K562 (cell line): ENCODE results near the gene IARS1. TPM values are rescaled to one million over a fixed set of nuclear protein-coding genes. Genes with fewer than 3 reads are reported as not detected.

Experiments
- HNRNPK ChIP-seq: fragments of 200-400 bp; formaldehyde crosslinking; IDR thresholded peaks from one replicate; pipeline ENCODE4 v1.6.1; 2018; ENCODE audit warnings: mild to moderate bottlenecking, low read depth, low read length; ENCODE audit not compliant: poor library complexity, severe bottlenecking
- HSF4 ChIP-seq: fragments of 250-450 bp; sonication (Bioruptor Pico); IDR thresholded peaks from 2 replicates; pipeline ENCODE4 v2.1.2; 2022; ENCODE audit warnings: mild to moderate bottlenecking, moderate library complexity, borderline replicate concordance
- MGA ChIP-seq: fragments of 450-650 bp; IDR thresholded peaks from 2 replicates; pipeline ENCODE4 v1.6.1; 2016; ENCODE audit warnings: mild to moderate bottlenecking, moderate library complexity
- POLR2G ChIP-seq: fragments of 200-400 bp; formaldehyde crosslinking; IDR thresholded peaks from 2 replicates; pipeline ENCODE4 v1.6.1; 2017; ENCODE audit warnings: low read depth, mild to moderate bottlenecking, antibody characterized with exemption, low read length, moderate library complexity
- RB1 ChIP-seq: fragments of 450-650 bp; IDR thresholded peaks from 2 replicates; pipeline ENCODE4 v1.6.1; 2017; ENCODE audit warnings: low read depth, mild to moderate bottlenecking
- SUPT5H ChIP-seq: fragments of 450-650 bp; IDR thresholded peaks from 2 replicates; pipeline ENCODE4 v1.6.1; 2016
- TRIM25 ChIP-seq: fragments of 450-650 bp; IDR thresholded peaks from 2 replicates; pipeline ENCODE4 v1.7.0; 2016; ENCODE audit warnings: borderline replicate concordance
- ZFP1 ChIP-seq: fragments of 450-650 bp; formaldehyde crosslinking; IDR thresholded peaks from 2 replicates; pipeline ENCODE4 v1.4.0; 2020; ENCODE audit warnings: mild to moderate bottlenecking, mixed read lengths
- ZSCAN32 ChIP-seq: fragments of 450-650 bp; formaldehyde crosslinking; IDR thresholded peaks from 2 replicates; pipeline ENCODE4 v1.4.0; 2020; ENCODE audit warnings: mild to moderate bottlenecking, moderate library complexity
- polyA plus RNA-seq, 8 experiments: library from polyadenylated mRNA; depleted of rRNA in 4 of 8; stranded (reverse) in 5 of 8; unstranded in 3 of 8; fragments of >200 nt; fragmentation: Nextera tagmentation in 2 of 8; fragmentation: Illumina TruSeq in 1 of 8; extraction: Ambion mirVana in 2 of 8; extraction: Trizol in 1 of 8; gene quantifications; 2 replicates each; pipeline versions ENCODE4 v1.2.1 to v1.2.3, GENCODE V29; 2011 to 2014; ENCODE audit warnings: inconsistent platforms in 1 of 8, missing spikeins in 1 of 8
- total RNA-seq, 7 experiments: library from RNA; depleted of rRNA in 6 of 7; stranded (reverse); fragments of >200 nt in 6 of 7; fragmentation: Illumina TruSeq in 2 of 7; extraction: Trizol in 2 of 7; gene quantifications; 2 replicates each; pipeline versions ENCODE4 v1.2.1 to v1.2.3, GENCODE V29; 2011 to 2021; ENCODE audit warnings: low replicate concordance in 1 of 7
- TF ChIP-seq, protein P1 (sequence below): IDR thresholded peaks from 2 replicates; pipeline ENCODE4 v1.6.1; 2011; ENCODE audit warnings: borderline replicate concordance, low read depth, mild to moderate bottlenecking, moderate library complexity, low read length; ENCODE audit not compliant: insufficient read depth, poor library complexity, severe bottlenecking
- TF ChIP-seq, protein P2 (sequence below): sonication (generic); formaldehyde crosslinking; IDR thresholded peaks from 2 replicates; pipeline ENCODE4 v1.8.1; 2023; ENCODE audit warnings: mild to moderate bottlenecking, missing genetic modification reagents, moderate library complexity

Gene IARS1
- total and polyA plus RNA-seq, 9 of the 15 experiments (the other 6 are each of a cell fraction or from before 2014, with no cell fraction given), result 119 to 371 (median 234) TPM

DNA sequence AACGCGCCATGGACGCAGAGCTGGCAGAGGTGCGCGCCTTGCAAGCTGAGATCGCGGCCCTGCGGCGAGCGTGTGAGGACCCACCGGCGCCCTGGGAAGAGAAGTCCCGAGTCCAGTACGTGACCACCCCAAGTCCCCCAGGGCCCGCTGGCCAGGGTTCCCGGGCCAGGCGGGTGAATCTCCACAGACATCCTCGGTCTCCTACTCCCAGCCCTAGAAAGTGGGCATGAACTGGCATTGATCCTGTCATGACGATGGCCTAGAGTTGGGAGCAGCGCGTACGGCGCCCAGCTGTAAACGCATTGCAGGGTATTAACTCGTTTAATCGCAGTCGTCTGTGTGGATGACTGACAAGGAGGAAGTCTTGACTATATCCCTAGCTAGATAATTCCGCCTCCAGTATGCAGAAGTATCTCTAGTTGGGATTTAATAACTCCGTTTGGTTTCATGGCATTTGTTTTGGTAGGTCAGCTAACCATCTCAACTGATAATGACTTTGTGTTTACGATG, 32.5 kb upstream of the IARS1 start (continued):
- TF ChIP-seq HNRNPK (no peak), ZSCAN32 (CRISPR knock-in tag) (no peak), SUPT5H (peak; percentile 45), MGA (no peak), POLR2G (peak; percentile 93), TRIM25 (no peak), ZFP1 (CRISPR knock-in tag) (no peak), RB1 (0 out of 2 replicates have a peak, but pooled peaks have one; percentile 13), HSF4 (CRISPR knock-in tag) (no peak)
- TF ChIP-seq, protein P1, sequence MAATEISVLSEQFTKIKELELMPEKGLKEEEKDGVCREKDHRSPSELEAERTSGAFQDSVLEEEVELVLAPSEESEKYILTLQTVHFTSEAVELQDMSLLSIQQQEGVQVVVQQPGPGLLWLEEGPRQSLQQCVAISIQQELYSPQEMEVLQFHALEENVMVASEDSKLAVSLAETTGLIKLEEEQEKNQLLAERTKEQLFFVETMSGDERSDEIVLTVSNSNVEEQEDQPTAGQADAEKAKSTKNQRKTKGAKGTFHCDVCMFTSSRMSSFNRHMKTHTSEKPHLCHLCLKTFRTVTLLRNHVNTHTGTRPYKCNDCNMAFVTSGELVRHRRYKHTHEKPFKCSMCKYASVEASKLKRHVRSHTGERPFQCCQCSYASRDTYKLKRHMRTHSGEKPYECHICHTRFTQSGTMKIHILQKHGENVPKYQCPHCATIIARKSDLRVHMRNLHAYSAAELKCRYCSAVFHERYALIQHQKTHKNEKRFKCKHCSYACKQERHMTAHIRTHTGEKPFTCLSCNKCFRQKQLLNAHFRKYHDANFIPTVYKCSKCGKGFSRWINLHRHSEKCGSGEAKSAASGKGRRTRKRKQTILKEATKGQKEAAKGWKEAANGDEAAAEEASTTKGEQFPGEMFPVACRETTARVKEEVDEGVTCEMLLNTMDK, result no peak
- TF ChIP-seq, protein P2, sequence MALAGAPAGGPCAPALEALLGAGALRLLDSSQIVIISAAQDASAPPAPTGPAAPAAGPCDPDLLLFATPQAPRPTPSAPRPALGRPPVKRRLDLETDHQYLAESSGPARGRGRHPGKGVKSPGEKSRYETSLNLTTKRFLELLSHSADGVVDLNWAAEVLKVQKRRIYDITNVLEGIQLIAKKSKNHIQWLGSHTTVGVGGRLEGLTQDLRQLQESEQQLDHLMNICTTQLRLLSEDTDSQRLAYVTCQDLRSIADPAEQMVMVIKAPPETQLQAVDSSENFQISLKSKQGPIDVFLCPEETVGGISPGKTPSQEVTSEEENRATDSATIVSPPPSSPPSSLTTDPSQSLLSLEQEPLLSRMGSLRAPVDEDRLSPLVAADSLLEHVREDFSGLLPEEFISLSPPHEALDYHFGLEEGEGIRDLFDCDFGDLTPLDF (CRISPR knock-in tag), result 0 out of 2 replicates have a peak, but pooled peaks have one; percentile 33
